WI38 (cell line): ENCODE measurements around the gene GDPD1.
"Not testable (repeated sequence)": the region's sequence is repeated elsewhere in the genome, so short reads cannot be mapped to it uniquely, and the experiment has no call there.

Experiments
- H3K4me3 ChIP-seq: 2 replicates; pipeline ENCODE4 v1.5.1; 2011; ENCODE audit warnings: low read depth, mild to moderate bottlenecking, control low read depth, low read length
- TF ChIP-seq, protein P1 (sequence below): IDR thresholded peaks from 2 replicates; pipeline ENCODE4 v1.5.1; 2012; ENCODE audit warnings: low read depth, mild to moderate bottlenecking, control low read depth, low read length

Gene GDPD1

DNA sequence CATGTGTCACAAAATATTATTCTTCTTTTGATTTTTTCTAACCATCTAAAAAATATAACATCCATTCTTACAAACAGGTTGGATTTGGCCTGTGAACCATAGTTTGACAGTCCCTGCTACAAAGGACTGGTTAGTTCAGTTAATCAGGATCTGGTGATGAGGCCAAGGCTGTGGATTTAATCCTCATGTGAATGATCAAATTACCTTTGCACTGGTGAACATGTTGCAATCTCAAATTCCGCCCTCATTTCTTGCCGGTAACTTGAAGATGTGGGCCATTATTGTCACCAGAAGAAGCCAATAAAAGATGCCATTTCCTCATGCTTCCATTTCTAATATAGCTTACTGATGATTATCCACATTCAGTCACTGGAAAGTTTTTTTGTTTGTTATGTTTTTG lies 75.9 kb downstream of the GDPD1 start:
- H3K4me3 ChIP-seq, result no peak overlapping the region
- TF ChIP-seq, protein P1, sequence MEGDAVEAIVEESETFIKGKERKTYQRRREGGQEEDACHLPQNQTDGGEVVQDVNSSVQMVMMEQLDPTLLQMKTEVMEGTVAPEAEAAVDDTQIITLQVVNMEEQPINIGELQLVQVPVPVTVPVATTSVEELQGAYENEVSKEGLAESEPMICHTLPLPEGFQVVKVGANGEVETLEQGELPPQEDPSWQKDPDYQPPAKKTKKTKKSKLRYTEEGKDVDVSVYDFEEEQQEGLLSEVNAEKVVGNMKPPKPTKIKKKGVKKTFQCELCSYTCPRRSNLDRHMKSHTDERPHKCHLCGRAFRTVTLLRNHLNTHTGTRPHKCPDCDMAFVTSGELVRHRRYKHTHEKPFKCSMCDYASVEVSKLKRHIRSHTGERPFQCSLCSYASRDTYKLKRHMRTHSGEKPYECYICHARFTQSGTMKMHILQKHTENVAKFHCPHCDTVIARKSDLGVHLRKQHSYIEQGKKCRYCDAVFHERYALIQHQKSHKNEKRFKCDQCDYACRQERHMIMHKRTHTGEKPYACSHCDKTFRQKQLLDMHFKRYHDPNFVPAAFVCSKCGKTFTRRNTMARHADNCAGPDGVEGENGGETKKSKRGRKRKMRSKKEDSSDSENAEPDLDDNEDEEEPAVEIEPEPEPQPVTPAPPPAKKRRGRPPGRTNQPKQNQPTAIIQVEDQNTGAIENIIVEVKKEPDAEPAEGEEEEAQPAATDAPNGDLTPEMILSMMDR, result no peak

DNA sequence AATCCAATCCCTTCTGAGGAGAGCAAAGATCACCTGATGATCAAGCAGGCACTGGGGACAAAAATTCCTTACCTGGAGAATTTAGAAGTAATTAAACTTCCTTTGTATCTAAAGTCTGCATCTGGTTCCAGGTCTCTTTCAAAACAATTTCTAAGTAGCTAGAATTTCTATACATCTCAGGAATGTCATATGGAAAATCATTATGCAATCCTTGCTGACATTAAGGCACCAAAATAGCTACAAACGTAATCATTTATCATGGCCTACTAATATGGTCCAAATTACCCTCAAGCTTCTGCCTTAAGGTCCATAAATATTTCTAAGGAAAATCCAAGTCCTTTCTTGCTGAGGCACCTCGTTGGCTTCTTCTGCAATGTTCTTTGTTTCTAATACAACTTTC lies 78.2 kb downstream of the GDPD1 start:
- H3K4me3 ChIP-seq, result no peak overlapping the region
- TF ChIP-seq, protein P1, result no peak

DNA sequence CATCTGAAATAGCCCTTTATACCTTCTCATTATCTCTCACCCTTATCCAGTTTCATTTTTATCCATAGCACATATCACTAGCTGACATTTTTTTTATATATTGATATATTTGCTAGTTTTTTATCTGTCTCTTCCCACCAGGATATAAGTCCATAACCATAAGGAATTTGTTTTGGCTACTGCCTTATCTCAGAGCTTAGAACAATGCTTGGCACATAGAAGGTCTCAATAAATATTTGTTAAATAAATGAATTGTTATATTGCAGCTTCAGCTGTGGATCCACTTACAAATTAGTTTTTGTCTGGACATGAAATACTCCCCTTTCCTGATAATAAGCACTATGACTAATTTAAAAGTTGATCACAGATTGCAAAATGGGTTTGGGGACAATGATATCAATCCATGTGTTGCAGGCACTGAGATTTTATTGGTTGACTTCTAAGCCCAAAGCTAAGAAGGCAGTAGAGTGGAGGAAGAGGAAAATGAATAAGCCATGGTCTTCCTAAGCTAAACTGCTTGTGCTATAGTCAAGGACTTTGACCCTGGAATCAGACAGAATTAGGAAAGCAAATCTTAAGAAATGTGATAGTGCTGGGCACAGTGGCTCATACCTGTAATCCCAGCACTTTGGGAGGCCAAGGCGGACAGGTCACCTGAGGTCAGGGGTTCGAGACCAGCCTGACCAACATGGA lies 79.2 kb downstream of the GDPD1 start:
- no peak overlapping the region for H3K4me3 ChIP-seq
- TF ChIP-seq, protein P1, result no peak

DNA sequence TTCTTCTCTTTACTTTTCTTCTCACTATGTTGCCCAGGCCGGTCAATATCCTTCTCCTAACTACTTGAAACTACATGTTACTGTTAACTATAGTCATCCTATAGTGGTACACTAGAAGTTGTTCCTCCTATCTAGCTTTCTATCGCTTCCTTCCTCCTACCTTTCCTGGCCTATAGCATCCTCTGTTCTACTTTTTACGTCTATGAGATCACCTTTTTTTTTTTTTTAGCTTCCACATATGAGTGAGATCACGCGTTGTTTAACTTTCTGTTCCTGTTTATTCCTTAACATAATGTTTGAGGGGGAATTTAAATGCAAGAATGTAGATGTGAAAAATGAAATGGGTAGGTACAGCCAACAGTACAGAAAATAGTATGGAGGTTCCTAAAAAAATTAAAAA lies 80.6 kb downstream of the GDPD1 start:
- TF ChIP-seq, protein P1, result no peak
- no peak overlapping the region for H3K4me3 ChIP-seq

DNA sequence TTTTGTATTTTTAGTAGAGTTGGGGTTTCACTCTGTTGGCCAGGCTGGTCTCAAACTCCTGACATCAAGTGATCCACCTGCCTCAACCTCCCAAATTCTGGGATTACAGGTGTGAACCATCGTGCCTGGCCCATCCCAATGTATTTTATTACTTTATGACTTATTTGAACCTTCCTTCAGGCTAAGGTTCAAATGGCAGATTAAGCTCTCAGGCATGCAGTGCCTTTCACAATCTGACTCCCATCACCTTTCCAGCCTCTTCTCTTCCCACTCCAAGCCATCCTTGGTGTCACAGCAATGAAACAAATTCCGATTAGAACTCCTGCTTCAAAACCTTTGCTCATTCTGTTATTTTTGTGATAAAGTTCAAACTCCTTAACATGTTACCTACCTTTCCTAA lies 84.5 kb downstream of the GDPD1 start:
- no peak overlapping the region for H3K4me3 ChIP-seq
- TF ChIP-seq, protein P1, result no peak

DNA sequence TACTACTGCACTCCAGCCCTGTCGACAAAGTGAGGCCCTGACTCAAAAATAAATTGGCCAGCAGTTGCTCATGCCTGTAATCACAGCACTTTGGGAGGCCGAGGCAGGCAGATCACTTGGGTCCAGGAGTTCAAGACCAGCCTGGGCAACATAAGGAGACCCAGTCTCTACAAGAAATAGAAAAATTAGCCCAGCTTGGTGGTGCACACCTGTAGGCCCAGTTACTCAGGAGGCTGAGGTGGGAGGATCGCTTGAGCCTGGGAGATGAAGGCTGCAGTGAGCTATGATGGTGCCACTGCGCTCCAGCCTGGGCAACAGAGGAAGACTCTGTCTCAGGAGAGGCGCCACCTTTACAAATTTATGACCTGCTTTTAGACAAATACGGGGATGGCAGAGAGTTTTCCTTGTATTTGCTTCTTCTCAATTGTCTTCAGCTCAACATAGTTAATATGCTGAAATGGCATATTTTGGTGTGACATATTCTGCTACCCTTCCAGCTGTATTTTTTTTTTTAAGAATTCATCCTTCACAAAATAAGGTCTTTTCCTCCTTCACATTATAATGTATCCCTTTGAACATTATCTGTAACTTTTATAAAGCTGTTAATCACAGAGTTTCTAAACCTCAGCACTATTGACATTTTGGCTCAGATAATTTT lies 90.1 kb downstream of the GDPD1 start:
- no peak overlapping the region for H3K4me3 ChIP-seq
- TF ChIP-seq, protein P1, result no peak

DNA sequence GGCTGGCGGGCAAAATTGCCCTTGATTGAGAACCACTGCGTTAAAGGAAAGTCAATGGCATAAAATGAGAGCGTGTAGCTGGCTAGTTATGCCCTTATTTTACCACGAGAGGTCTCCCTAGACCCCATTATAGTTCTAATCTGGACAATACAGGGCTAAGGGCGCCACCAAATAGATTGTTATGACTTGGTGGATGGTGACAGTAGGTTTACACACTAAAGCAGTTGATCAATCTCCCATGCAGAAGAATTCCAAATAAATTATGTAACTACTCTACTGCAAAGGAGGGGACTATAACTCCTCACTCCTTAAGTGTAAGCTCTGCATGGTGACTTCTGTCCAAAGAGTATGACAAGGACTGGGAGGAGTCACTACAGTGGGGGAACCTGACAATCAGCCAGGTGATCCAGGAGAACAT lies 90.7 kb downstream of the GDPD1 start:
- TF ChIP-seq, protein P1, result peak; percentile 63
- H3K4me3 ChIP-seq, result no peak overlapping the region

DNA sequence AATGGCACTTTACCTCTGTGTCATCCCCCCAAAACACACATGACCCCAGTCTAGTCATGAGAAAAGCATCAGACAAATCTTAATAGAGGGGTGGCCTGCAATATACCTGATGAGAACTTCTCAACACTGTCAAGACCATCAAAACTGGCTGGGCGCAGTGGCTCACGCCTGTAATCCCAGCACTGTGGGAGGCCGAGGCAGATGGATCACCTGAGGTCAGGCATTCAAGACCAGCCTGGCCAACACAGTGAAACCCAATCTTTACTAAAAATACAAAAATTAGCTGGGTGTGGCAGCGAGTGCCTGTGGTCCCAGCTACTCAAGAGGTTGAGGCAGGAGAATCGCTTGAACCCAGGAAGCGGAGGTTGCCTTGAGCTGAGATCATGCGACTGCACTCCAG lies 91.2 kb downstream of the GDPD1 start:
- not testable (repeated sequence) for H3K4me3 ChIP-seq
